Gastroesophageal sphincter (tissue), 3 donors: ENCODE measurements around the gene FANCD2.
"Not testable (repeated sequence)": the region's sequence is repeated elsewhere in the genome, so short reads cannot be mapped to it uniquely, and the experiment has no call there.

Experiments used
- EP300 ChIP-seq: sonication (generic); formaldehyde crosslinking; IDR thresholded peaks from one replicate; pipeline ENCODE4 v1.6.1; 2017; ENCODE audit warnings: antibody characterized with exemption, mild to moderate bottlenecking
- POLR2A ChIP-seq, 2 donors: fragments of 450-650 bp; IDR thresholded peaks; one replicate each; pipeline ENCODE4 v1.6.1; 2017; ENCODE audit warnings: antibody characterized with exemption in 2 of 2, mild to moderate bottlenecking in 2 of 2, moderate library complexity in 1 of 2
- TF ChIP-seq, protein P1 (sequence below), 4 experiments: fragments of 200-600 bp in 2 of 4; fragments of 450-650 bp in 2 of 4; sonication (generic) in 1 of 4; IDR thresholded peaks; one replicate each; pipeline ENCODE4 v1.5.1; 2017 to 2019; ENCODE audit warnings: antibody characterized with exemption in 4 of 4, mild to moderate bottlenecking in 2 of 4, moderate library complexity in 2 of 4

DNA sequence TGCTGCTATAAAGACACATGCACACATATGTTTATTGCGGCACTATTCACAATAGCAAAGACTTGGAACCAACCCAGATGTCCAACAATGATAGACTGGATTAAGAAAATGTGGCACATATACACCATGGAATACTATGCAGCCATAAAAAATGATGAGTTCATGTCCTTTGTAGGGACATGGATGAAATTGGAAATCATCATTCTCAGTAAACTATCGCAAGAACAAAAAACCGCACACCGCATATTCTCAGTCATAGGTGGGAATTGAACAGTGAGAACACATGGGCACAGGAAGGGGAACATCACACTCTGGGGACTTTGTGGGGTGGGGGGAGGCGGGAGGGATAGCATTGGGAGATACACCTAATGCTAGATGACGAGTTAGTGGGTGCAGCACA is 26.8 kb downstream of the FANCD2 start:
- TF ChIP-seq, protein P1, sequence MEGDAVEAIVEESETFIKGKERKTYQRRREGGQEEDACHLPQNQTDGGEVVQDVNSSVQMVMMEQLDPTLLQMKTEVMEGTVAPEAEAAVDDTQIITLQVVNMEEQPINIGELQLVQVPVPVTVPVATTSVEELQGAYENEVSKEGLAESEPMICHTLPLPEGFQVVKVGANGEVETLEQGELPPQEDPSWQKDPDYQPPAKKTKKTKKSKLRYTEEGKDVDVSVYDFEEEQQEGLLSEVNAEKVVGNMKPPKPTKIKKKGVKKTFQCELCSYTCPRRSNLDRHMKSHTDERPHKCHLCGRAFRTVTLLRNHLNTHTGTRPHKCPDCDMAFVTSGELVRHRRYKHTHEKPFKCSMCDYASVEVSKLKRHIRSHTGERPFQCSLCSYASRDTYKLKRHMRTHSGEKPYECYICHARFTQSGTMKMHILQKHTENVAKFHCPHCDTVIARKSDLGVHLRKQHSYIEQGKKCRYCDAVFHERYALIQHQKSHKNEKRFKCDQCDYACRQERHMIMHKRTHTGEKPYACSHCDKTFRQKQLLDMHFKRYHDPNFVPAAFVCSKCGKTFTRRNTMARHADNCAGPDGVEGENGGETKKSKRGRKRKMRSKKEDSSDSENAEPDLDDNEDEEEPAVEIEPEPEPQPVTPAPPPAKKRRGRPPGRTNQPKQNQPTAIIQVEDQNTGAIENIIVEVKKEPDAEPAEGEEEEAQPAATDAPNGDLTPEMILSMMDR (IDR thresholded peaks at IDR 0.05) = not testable (repeated sequence)
- TF ChIP-seq POLR2A (IDR thresholded peaks at IDR 0.05); EP300: not testable (repeated sequence)
